Heart right ventricle (tissue), 16 donors: ENCODE measurements around the gene CFAP300. TPM values are rescaled to one million over a fixed set of nuclear protein-coding genes. Genes with fewer than 3 reads are reported as not detected.

Experiments used
- ATAC-seq, 8 donors: fragments of 200-7000 bp; cut with Tn5 transposase; one replicate each; pipeline ENCODE4 v1.9.1; 2020; ENCODE audit warnings: mild to moderate bottlenecking in 8 of 8, moderate library complexity in 8 of 8, moderate number of reproducible peaks in 1 of 8
- DNase-seq, 2 donors: peaks; one replicate each; pipeline ENCODE4 v3.0.0-alpha.2; 2020
- H3K27ac ChIP-seq, 10 donors: fragments of 200-600 bp; sonication (generic) in 2 of 10; one replicate each; pipeline versions ENCODE4 v1.5.0 to v1.8.0; 2020 to 2022; ENCODE audit warnings: mild to moderate bottlenecking in 3 of 10
- H3K27me3 ChIP-seq, 7 donors: fragments of 200-600 bp; one replicate each; pipeline ENCODE4 v1.8.0; 2021 to 2022; ENCODE audit warnings: mild to moderate bottlenecking in 2 of 7
- H3K36me3 ChIP-seq, 9 donors: fragments of 200-600 bp; sonication (generic) in 1 of 9; one replicate each; pipeline versions ENCODE4 v1.5.0 to v1.8.0; 2020 to 2022; ENCODE audit warnings: mild to moderate bottlenecking in 2 of 9
- H3K4me1 ChIP-seq, 9 donors: fragments of 200-600 bp; sonication (generic) in 1 of 9; one replicate each; pipeline versions ENCODE4 v1.5.0 to v1.8.0; 2020 to 2022; ENCODE audit warnings: mild to moderate bottlenecking in 4 of 9
- H3K4me3 ChIP-seq, 10 donors: fragments of 200-600 bp; sonication (generic) in 2 of 10; one replicate each; pipeline versions ENCODE4 v1.5.0 to v1.8.0; 2020 to 2022; ENCODE audit warnings: mild to moderate bottlenecking in 7 of 10, moderate library complexity in 2 of 10
- H3K9me3 ChIP-seq, 11 donors: fragments of 200-600 bp in 10 of 11; sonication (generic) in 2 of 11; one replicate each; pipeline versions ENCODE4 v1.5.0 to v1.8.0; 2013 to 2022; ENCODE audit warnings: mild to moderate bottlenecking in 2 of 11, control low read depth in 1 of 11, moderate library complexity in 1 of 11
- CTCF ChIP-seq, 9 donors: fragments of 200-600 bp; sonication (generic) in 2 of 9; IDR thresholded peaks; one replicate each; pipeline versions ENCODE4 v1.5.0 to v1.8.0; 2021 to 2022; ENCODE audit warnings: antibody characterized with exemption in 9 of 9, mild to moderate bottlenecking in 5 of 9, moderate library complexity in 1 of 9
- WGBS, 2 donors: extraction: QIAGEN DNeasy Blood & Tissue Kit; methylation state at CpG; one replicate each; pipeline ENCODE4 v1.1.7; 2013; ENCODE audit warnings: inconsistent platforms in 1 of 2; 5-methylcytosine and 5-hydroxymethylcytosine counted together
- intact Hi-C, 10 donors: fragments of 100-400 bp; cut with DNase I; formaldehyde crosslinking; loops; one replicate each; pipeline versions ENCODE4 v1.11.1 to v1.14.2; 2022
- polyA plus RNA-seq, 2 donors: library from polyadenylated mRNA; stranded (reverse); fragments of 200-250 nt; gene quantifications; one replicate each; pipeline ENCODE4 v1.2.3, GENCODE V29; 2013
- total RNA-seq, 10 donors: library from RNA; stranded (reverse); fragmentation: NEBNext Ultra II Directional in 3 of 10; extraction: Animal tissue kit (Norgen Biotek cat#: 25700) in 3 of 10; gene quantifications; one replicate each; pipeline versions ENCODE4 v1.2.1 to v1.2.4, GENCODE V29; 2021 to 2023
- donor health status: Arrhythmogenic right ventricular cardiomyopathy.
- donor health status: ischemic (EF 13 %, LVEDD 7.1; RV severe dilation, severe dysfunction).
- donor health status: healthy with polysubstance abuse.
- donor health status: DM: no; HTN: yes; CAD: no.
- donor health status: DM: no; HTN: no; CAD: no.
- donor health status: ischemic (EF 25% LVEDD 6.9; RV normal size, moderate dysfunction).
- donor health status: ischemic (EF 25% LVEDD 5.7; RV mildly dilated, moderate dysfunction).
- donor health status: healthy.
- donor health status: DM: yes; HTN: yes; CAD: no.
- donor health status: Ischemic cardiomyopathy.
- donor health status: ischemic (EF 35%, LVEDD 5.7; RV mildly dilated, moderate dysfunction).
- donor health status: nonischemic (EF 11% LVEDD 7.7; RV severe dilation, severe dysfunction).
- donor health status: DM: yes; HTN: yes; CAD: no.
- donor health status: PGD.
- donor health status: ischemic (EF 29% LVEDD 5.4; RV normal size, mild dysfunction).
- donor health status: nonischemic (EF 23%, LVEDD 6.1; RV moderate dilation, normal function).

The CFAP300 gene
- total and polyA plus RNA-seq, 12 donors = 0.26 to 1.8 (median 0.65) TPM; not detected in 1

- peak in 7 of 9 donors; percentile 29 to 61 (median 41) for TF ChIP-seq CTCF (IDR thresholded peaks at IDR 0.05)
- DNase-seq = no peak
- intact Hi-C loops = loop anchor here in 1 of 10 donors (10.0 kb wide), 1 partner anchor 204 kb away; no protein-coding TSS in a partner anchor
Measured at GRCh38 chr11:102061276-102061675, 14.0 kb downstream of the CFAP300 start.

GRCh38 chr11:102062106-102062505, 14.9 kb downstream of the CFAP300 start:
- Histone ChIP-seq H3K27me3 (peaks cover 0 to 2% (median 0%) of the 10 kb centered on the region in 7 donors), H3K4me3 (no peak overlapping the region), H3K4me1 (no peaks in the 10 kb centered on the region), H3K27ac (no peak overlapping the region), H3K36me3 (no peaks in the 10 kb centered on the region), H3K9me3 (no peaks in the 10 kb centered on the region)
- 97 to 98% methylated on average over 2 of the region's 2 CpGs for WGBS, 2 donors
- TF ChIP-seq CTCF (IDR thresholded peaks at IDR 0.05) = no peak
- DNase-seq (no peak), ATAC-seq (no peak)
- intact Hi-C loops = loop anchor here in 1 of 10 donors (10.0 kb wide), 1 partner anchor 203 kb away; no protein-coding TSS in a partner anchor

More at GRCh38 chr11:102061276-102061675, 14.0 kb downstream of the CFAP300 start:
- Histone ChIP-seq H3K27me3 (peaks cover 0 to 2% (median 0%) of the 10 kb centered on the region in 7 donors), H3K4me1 (no peaks in the 10 kb centered on the region), H3K36me3 (no peaks in the 10 kb centered on the region), H3K27ac (no peak overlapping the region), H3K4me3 (no peak overlapping the region), H3K9me3 (no peaks in the 10 kb centered on the region)
- ATAC-seq = peak in 2 of 8 donors; percentile 50 to 64
- WGBS, 2 donors = 12 to 15% methylated on average over 2 of the region's 2 CpGs

- H3K9me3 ChIP-seq = no peaks in the 10 kb centered on the region
- DNase-seq (no peak), ATAC-seq (no peak)
- intact Hi-C loops = loop anchor here in 1 of 10 donors (10.0 kb wide), 1 partner anchor 200 kb away; no protein-coding TSS in a partner anchor
- peaks cover 0 to 2% (median 0%) of the 10 kb centered on the region in 7 donors for H3K27me3 ChIP-seq
- no peak overlapping the region for H3K27ac ChIP-seq
- H3K36me3 ChIP-seq = no peaks in the 10 kb centered on the region
- no peak for TF ChIP-seq CTCF (IDR thresholded peaks at IDR 0.05)
- 94 to 95% methylated on average over 2 of the region's 2 CpGs for WGBS, 2 donors
- no peaks in the 10 kb centered on the region for H3K4me1 ChIP-seq
- H3K4me3 ChIP-seq = no peak overlapping the region
Measured at GRCh38 chr11:102064316-102064715, 17.1 kb downstream of the CFAP300 start.

GRCh38 chr11:102070766-102071165, 23.5 kb downstream of the CFAP300 start:
- H3K4me1 ChIP-seq = no peaks in the 10 kb centered on the region
- no peaks in the 10 kb centered on the region for H3K27me3 ChIP-seq
- ATAC-seq (no peak), DNase-seq (no peak)
- no peak overlapping the region for H3K27ac ChIP-seq
- no peak for TF ChIP-seq CTCF (IDR thresholded peaks at IDR 0.05)
- intact Hi-C loops = no loop called here
- no peaks in the 10 kb centered on the region for H3K36me3 ChIP-seq
- peaks cover 0 to 32% (median 24%) of the 10 kb centered on the region in 11 donors for H3K9me3 ChIP-seq
- 0% methylated on average over 1 of the region's 1 CpG for WGBS, 2 donors
- H3K4me3 ChIP-seq = no peak overlapping the region
